ENCODE results near the gene COL4A3.

GRCh38 chr2:227339098-227339599, 174.7 kb downstream of the COL4A3 start:
- TF ChIP-seq CTCF (IDR thresholded peaks at IDR 0.05) (no peak), POLR2A (IDR thresholded peaks at IDR 0.05) (no peak)
